H9 (cell line): ENCODE results near the gene GPR156. TPM values are rescaled to one million over a fixed set of nuclear protein-coding genes. Genes with fewer than 3 reads are reported as not detected.

Experiments
- DNase-seq: peaks from one replicate; pipeline ENCODE4 v3.0.0-alpha.2; 2017
- H2AFZ ChIP-seq: one replicate; pipeline ENCODE4 v1.6.1; 2013; ENCODE audit warnings: mild to moderate bottlenecking, low read length, control low read depth, moderate library complexity
- H2AK5ac ChIP-seq: 2 replicates; pipeline ENCODE4 v1.6.1; 2013; ENCODE audit warnings: low read length, control low read depth, mixed read lengths; ENCODE audit not compliant: insufficient read length
- H2BK120ac ChIP-seq: one replicate; pipeline ENCODE4 v1.6.1; 2013; ENCODE audit warnings: low read depth, mild to moderate bottlenecking, low read length, control low read depth, inconsistent platforms; ENCODE audit not compliant: poor library complexity, severe bottlenecking
- H2BK12ac ChIP-seq: 2 replicates; pipeline ENCODE4 v1.6.1; 2013; ENCODE audit warnings: low read length, control low read depth, mixed read lengths, low read depth; ENCODE audit not compliant: insufficient read length
- H2BK15ac ChIP-seq: 2 replicates; pipeline ENCODE4 v1.6.1; 2013; ENCODE audit warnings: low read depth, low read length, control low read depth
- H2BK20ac ChIP-seq: one replicate; pipeline ENCODE4 v1.6.1; 2013; ENCODE audit warnings: low read depth, mild to moderate bottlenecking, low read length, control low read depth, inconsistent platforms; ENCODE audit not compliant: poor library complexity, severe bottlenecking
- H2BK5ac ChIP-seq: 2 replicates; pipeline ENCODE4 v1.6.1; 2013; ENCODE audit warnings: low read length, control low read depth, mixed read lengths; ENCODE audit not compliant: insufficient read length
- H3K14ac ChIP-seq: 2 replicates; pipeline ENCODE4 v1.6.1; 2013; ENCODE audit warnings: low read length, control low read depth; ENCODE audit not compliant: insufficient read depth
- H3K18ac ChIP-seq: 2 replicates; pipeline ENCODE4 v1.6.1; 2013; ENCODE audit warnings: low read depth, mild to moderate bottlenecking, mixed read lengths, low read length, control low read depth; ENCODE audit not compliant: insufficient read length
- H3K23ac ChIP-seq: 2 replicates; pipeline ENCODE4 v1.6.1; 2013; ENCODE audit warnings: low read length, control low read depth, mixed read lengths, low read depth; ENCODE audit not compliant: insufficient read length
- H3K23me2 ChIP-seq: 2 replicates; pipeline ENCODE4 v1.6.1; 2013; ENCODE audit warnings: low read depth, mild to moderate bottlenecking, mixed read lengths, low read length, control low read depth; ENCODE audit not compliant: insufficient read length, poor library complexity, severe bottlenecking
- H3K27ac ChIP-seq: 2 replicates; pipeline ENCODE4 v1.5.1; 2013; ENCODE audit warnings: low read length, control low read depth, mixed read lengths, low read depth; ENCODE audit not compliant: insufficient read length
- H3K27me3 ChIP-seq: 2 replicates; pipeline ENCODE4 v1.6.1; 2013; ENCODE audit warnings: low read length, control low read depth, inconsistent platforms; ENCODE audit not compliant: insufficient read depth
- H3K4ac ChIP-seq: 2 replicates; pipeline ENCODE4 v1.6.1; 2013; ENCODE audit warnings: low read depth, mild to moderate bottlenecking, control low read depth, inconsistent platforms, low read length, moderate library complexity
- H3K4me1 ChIP-seq: 2 replicates; pipeline ENCODE4 v1.6.1; 2013; ENCODE audit warnings: low read length, control low read depth, inconsistent platforms; ENCODE audit not compliant: insufficient read depth
- H3K4me2 ChIP-seq: 2 replicates; pipeline ENCODE4 v1.6.1; 2013; ENCODE audit warnings: low read length, control low read depth, mixed read lengths; ENCODE audit not compliant: insufficient read length, insufficient read depth
- H3K56ac ChIP-seq: 2 replicates; pipeline ENCODE4 v1.6.1; 2013; ENCODE audit warnings: low read depth, mild to moderate bottlenecking, mixed read lengths, low read length, control low read depth; ENCODE audit not compliant: insufficient read length
- H3K79me1 ChIP-seq: 2 replicates; pipeline ENCODE4 v1.6.1; 2013; ENCODE audit warnings: low read depth, mild to moderate bottlenecking, moderate library complexity, low read length, control low read depth, inconsistent platforms; ENCODE audit not compliant: insufficient read depth, poor library complexity, severe bottlenecking
- H3K79me2 ChIP-seq: 2 replicates; pipeline ENCODE4 v1.6.1; 2013; ENCODE audit warnings: low read length, control low read depth, inconsistent platforms; ENCODE audit not compliant: insufficient read depth
- H3K9ac ChIP-seq: 2 replicates; pipeline ENCODE4 v1.6.1; 2013; ENCODE audit warnings: low read length, control low read depth, mixed read lengths; ENCODE audit not compliant: insufficient read length; ENCODE audit errors: extremely low read depth
- H3K9me3 ChIP-seq: one replicate; pipeline ENCODE4 v1.6.1; 2013; ENCODE audit warnings: low read depth, low read length, inconsistent platforms; ENCODE audit not compliant: control insufficient read depth
- H3T11ph ChIP-seq: one replicate; pipeline ENCODE4 v1.6.1; 2013; ENCODE audit warnings: mild to moderate bottlenecking, low read length, control low read depth, inconsistent platforms
- H4K20me1 ChIP-seq: one replicate; pipeline ENCODE4 v1.6.1; 2013; ENCODE audit not compliant: control insufficient read depth, insufficient read length, insufficient read depth
- H4K5ac ChIP-seq: 2 replicates; pipeline ENCODE4 v1.6.1; 2013; ENCODE audit warnings: low read depth, mild to moderate bottlenecking, mixed read lengths, low read length, control low read depth; ENCODE audit not compliant: insufficient read length
- H4K8ac ChIP-seq: replicated peaks from 2 replicates; pipeline ENCODE4 v1.6.1; 2013; ENCODE audit warnings: low read length, control low read depth, mixed read lengths, low read depth; ENCODE audit not compliant: insufficient read length
- H4K91ac ChIP-seq: 2 replicates; pipeline ENCODE4 v1.6.1; 2013; ENCODE audit warnings: low read depth, mild to moderate bottlenecking, moderate library complexity, mixed read lengths, low read length, control low read depth; ENCODE audit not compliant: insufficient read length
- H3K27ac Mint-ChIP-seq, 3 experiments: 2 replicates in 2 of 3; 3 replicates in 1 of 3; pipeline ENCODE4 v1.8.0; 2020 to 2021; ENCODE audit warnings: mixed read lengths in 3 of 3, mild to moderate bottlenecking in 1 of 3, moderate library complexity in 1 of 3
- H3K27me3 Mint-ChIP-seq: 2 replicates; pipeline ENCODE4 v1.8.0; 2021; ENCODE audit warnings: low read depth, mild to moderate bottlenecking, moderate library complexity, mixed read lengths
- H3K36me3 Mint-ChIP-seq, 3 experiments: 2 replicates in 2 of 3; 3 replicates in 1 of 3; pipeline ENCODE4 v1.8.0; 2020 to 2021; ENCODE audit warnings: low read depth in 3 of 3, mixed read lengths in 3 of 3; ENCODE audit not compliant: insufficient read depth in 1 of 3
- H3K4me1 Mint-ChIP-seq, 2 experiments: 2 replicates each; pipeline ENCODE4 v1.8.0; 2020; ENCODE audit warnings: mixed read lengths in 2 of 2
- H3K4me3 Mint-ChIP-seq, 2 experiments: 2 replicates in 1 of 2; 3 replicates in 1 of 2; pipeline ENCODE4 v1.8.0; 2020 to 2021; ENCODE audit warnings: mild to moderate bottlenecking in 2 of 2, mixed read lengths in 2 of 2, moderate library complexity in 1 of 2
- H3K9me3 Mint-ChIP-seq, 2 experiments: 2 replicates in 1 of 2; 3 replicates in 1 of 2; pipeline ENCODE4 v1.8.0; 2020; ENCODE audit warnings: mild to moderate bottlenecking in 2 of 2, mixed read lengths in 2 of 2, moderate library complexity in 1 of 2
- CTCF ChIP-seq: fragments of 200-600 bp; sonication (generic); conservative IDR thresholded peaks from 3 replicates; pipeline ENCODE4 v1.8.0; 2021; ENCODE audit warnings: antibody characterized with exemption, mild to moderate bottlenecking
- WGBS: extraction: QIAGEN DNeasy Blood & Tissue Kit; methylation state at CpG from one replicate; pipeline ENCODE4 v1.1.7; 2013; ENCODE audit warnings: missing lambda C conversion rate, low lambda C conversion rate, mixed read lengths; ENCODE audit not compliant: insufficient read length; ENCODE audit errors: extremely low coverage; 5-methylcytosine and 5-hydroxymethylcytosine counted together
- total RNA-seq: library from RNA; stranded (reverse); gene quantifications from 2 replicates; pipeline ENCODE4 v1.2.1, GENCODE V29; 2021

Gene GPR156
- total RNA-seq, 1 experiment from 2014 or later: 1.8 TPM

GRCh38 chr3:120214176-120214575, 70.8 kb downstream of the GPR156 start:
- Histone ChIP-seq H4K5ac (no peak overlapping the region), H2AFZ (no peak overlapping the region)

More at GRCh38 chr3:120214176-120214575, 70.8 kb downstream of the GPR156 start:
- Histone ChIP-seq H2BK15ac (no peak overlapping the region), H3K4me2 (no peak overlapping the region), H3K18ac (no peak overlapping the region), H3K56ac (no peak overlapping the region), H3T11ph (no peak overlapping the region), H3K23ac (no peak overlapping the region), H4K91ac (no peak overlapping the region), H2BK20ac (no peak overlapping the region), H3K79me1 (no peaks in the 10 kb centered on the region), H4K20me1 (no peaks in the 10 kb centered on the region), H2BK120ac (no peak overlapping the region), H3K14ac (no peak overlapping the region), H3K4ac (no peak overlapping the region), H3K23me2 (no peaks in the 10 kb centered on the region), H3K9ac (no peak overlapping the region), H3K4me1 (no peaks in the 10 kb centered on the region; the same call in 1 of the 2 replicates), H2AK5ac (no peak overlapping the region), H4K8ac (no peak overlapping the region), H2BK12ac (no peak overlapping the region), H3K27ac (no peak overlapping the region), H3K27me3 (no peaks in the 10 kb centered on the region), H3K9me3 (no peaks in the 10 kb centered on the region), H3K79me2 (no peaks in the 10 kb centered on the region), H2BK5ac (no peak overlapping the region)
- no peak for TF ChIP-seq CTCF
- H3K4me3 Mint-ChIP-seq: no peak overlapping the region
- no peaks in the 10 kb centered on the region for H3K27me3 Mint-ChIP-seq
- peaks cover 4 to 8% of the 10 kb centered on the region in 2 experiments for H3K4me1 Mint-ChIP-seq
- no peaks in the 10 kb centered on the region for H3K36me3 Mint-ChIP-seq
- no peaks in the 10 kb centered on the region; a peak in 1 of 5 replicates for H3K9me3 Mint-ChIP-seq
- DNase-seq: no peak
- no CpG with 5 or more reads among the region's 4 CpGs for WGBS
- no peak overlapping the region for H3K27ac Mint-ChIP-seq
